ENCODE measurements around the gene ANGEL2.
"Not testable (repeated sequence)": the region's sequence is repeated elsewhere in the genome, so short reads cannot be mapped to it uniquely, and the experiment has no call there.

- not testable (repeated sequence) for TF ChIP-seq CTCF (IDR thresholded peaks at IDR 0.05); REST (IDR thresholded peaks at IDR 0.05; ENCODE audit: low read depth, low read length); YY1 (IDR thresholded peaks at IDR 0.05; ENCODE audit: low read depth); RFX5 (IDR thresholded peaks at IDR 0.05; ENCODE audit: low read length); SMC3 (IDR thresholded peaks at IDR 0.05; ENCODE audit: low read depth, low read length); EP300 (IDR thresholded peaks at IDR 0.05; ENCODE audit: borderline replicate concordance in 1 of 2, low read depth in 1 of 2, low read length in 1 of 2); IRF3 (IDR thresholded peaks at IDR 0.05; ENCODE audit: low read depth, low read length); POLR2AphosphoS5 (IDR thresholded peaks at IDR 0.05; ENCODE audit: low read depth, low read length); TAF1 (IDR thresholded peaks at IDR 0.05; ENCODE audit: borderline replicate concordance, low read depth, low read length)
Observed at GRCh38 chr1:213027024-213027423, 11.4 kb upstream of the ANGEL2 start.
